Liver (tissue), 9 donors: ENCODE measurements around the gene SMIM29. TPM values are rescaled to one million over a fixed set of nuclear protein-coding genes. Genes with fewer than 3 reads are reported as not detected.

Source experiments
- DNase-seq: peaks from one replicate; pipeline ENCODE4 v3.0.0-alpha.2; 2017; ENCODE audit warnings: low spot score
- H3K27ac ChIP-seq, 2 donors: one replicate each; pipeline ENCODE4 v1.7.0; 2013; ENCODE audit warnings: inconsistent platforms in 2 of 2, low read length in 2 of 2, control low read depth in 1 of 2, low read depth in 1 of 2, mild to moderate bottlenecking in 1 of 2
- H3K27me3 ChIP-seq, 4 donors: one replicate each; pipeline versions ENCODE4 v1.6.1 to v1.7.0; 2013; ENCODE audit warnings: low read length in 3 of 4, inconsistent platforms in 1 of 4, mild to moderate bottlenecking in 1 of 4, moderate library complexity in 1 of 4; ENCODE audit not compliant: control insufficient read depth in 4 of 4, insufficient read depth in 4 of 4
- H3K36me3 ChIP-seq, 4 donors: one replicate each; pipeline versions ENCODE4 v1.6.1 to v1.7.0; 2013; ENCODE audit warnings: low read length in 3 of 4, mild to moderate bottlenecking in 3 of 4, low read depth in 1 of 4, moderate library complexity in 1 of 4; ENCODE audit not compliant: control insufficient read depth in 4 of 4, insufficient read depth in 3 of 4
- H3K4me1 ChIP-seq, 4 donors: one replicate each; pipeline versions ENCODE4 v1.6.1 to v1.7.0; 2013; ENCODE audit warnings: low read length in 3 of 4, mild to moderate bottlenecking in 3 of 4, moderate library complexity in 1 of 4; ENCODE audit not compliant: control insufficient read depth in 4 of 4, insufficient read depth in 4 of 4
- H3K4me3 ChIP-seq, 3 donors: one replicate each; pipeline versions ENCODE4 v1.6.1 to v1.7.0; 2013; ENCODE audit warnings: low read length in 3 of 3, control low read depth in 1 of 3, low read depth in 1 of 3, mild to moderate bottlenecking in 1 of 3
- H3K9ac ChIP-seq, 2 donors: one replicate each; pipeline ENCODE4 v1.7.0; 2013; ENCODE audit warnings: low read length in 2 of 2, mild to moderate bottlenecking in 2 of 2, moderate library complexity in 2 of 2, control low read depth in 1 of 2, low read depth in 1 of 2
- H3K9me3 ChIP-seq, 4 donors: one replicate each; pipeline versions ENCODE4 v1.6.1 to v1.7.0; 2013; ENCODE audit warnings: low read length in 3 of 4; ENCODE audit not compliant: control insufficient read depth in 4 of 4
- CTCF ChIP-seq: fragments of 150-350 bp; IDR thresholded peaks from 2 replicates; pipeline ENCODE4 v1.5.1; 2017; ENCODE audit warnings: improper control_type of control experiment, low read depth, low read length; ENCODE audit not compliant: missing input control
- EGR1 ChIP-seq, 2 donors: IDR thresholded peaks; 2 replicates each; pipeline ENCODE4 v1.6.1; 2016 to 2018; ENCODE audit warnings: antibody characterized with exemption in 2 of 2, low read depth in 2 of 2
- FOXA2 ChIP-seq: IDR thresholded peaks from 2 replicates; pipeline ENCODE4 v1.6.1; 2016; ENCODE audit warnings: antibody characterized with exemption
- GABPA ChIP-seq, 2 donors: IDR thresholded peaks in 1 of 2; conservative IDR thresholded peaks in 1 of 2; 2 replicates each; pipeline ENCODE4 v1.6.1; 2016; ENCODE audit warnings: antibody characterized with exemption in 2 of 2, mild to moderate bottlenecking in 1 of 2, moderate library complexity in 1 of 2
- HNF4A ChIP-seq, 2 donors: conservative IDR thresholded peaks; 2 replicates each; pipeline ENCODE4 v1.6.1; 2016; ENCODE audit warnings: antibody characterized with exemption in 2 of 2, mild to moderate bottlenecking in 2 of 2
- HNF4G ChIP-seq: IDR thresholded peaks from 2 replicates; pipeline ENCODE4 v1.6.1; 2016; ENCODE audit warnings: antibody characterized with exemption
- JUND ChIP-seq, 2 donors: IDR thresholded peaks; 2 replicates each; pipeline ENCODE4 v1.6.1; 2016; ENCODE audit warnings: antibody characterized with exemption in 2 of 2
- NR2F2 ChIP-seq: IDR thresholded peaks from 2 replicates; pipeline ENCODE4 v1.6.1; 2016; ENCODE audit warnings: antibody characterized with exemption
- RAD21 ChIP-seq, 2 donors: IDR thresholded peaks; 2 replicates each; pipeline ENCODE4 v1.6.1; 2016; ENCODE audit warnings: antibody characterized with exemption in 2 of 2, mild to moderate bottlenecking in 2 of 2
- REST ChIP-seq: IDR thresholded peaks from 2 replicates; pipeline ENCODE4 v1.6.1; 2016; ENCODE audit warnings: antibody characterized with exemption, mild to moderate bottlenecking
- TAF1 ChIP-seq: conservative IDR thresholded peaks from 2 replicates; pipeline ENCODE4 v1.6.1; 2016; ENCODE audit warnings: antibody characterized with exemption, mild to moderate bottlenecking
- YY1 ChIP-seq: IDR thresholded peaks from 2 replicates; pipeline ENCODE4 v1.6.1; 2016; ENCODE audit warnings: antibody characterized with exemption, mild to moderate bottlenecking
- ZBTB33 ChIP-seq: IDR thresholded peaks from 2 replicates; pipeline ENCODE4 v1.6.1; 2016; ENCODE audit warnings: antibody characterized with exemption
- WGBS: extraction: QIAGEN DNeasy Blood & Tissue Kit; methylation state at CpG from one replicate; pipeline ENCODE4 v1.1.7; 2013; 5-methylcytosine and 5-hydroxymethylcytosine counted together
- polyA plus RNA-seq, 2 donors: library from polyadenylated mRNA; stranded (reverse) in 1 of 2; unstranded in 1 of 2; fragments of 200-250 nt in 1 of 2; fragments of >200 nt in 1 of 2; fragmentation: Nextera tagmentation in 1 of 2; extraction: Ambion mirVana in 1 of 2; gene quantifications; one replicate each; pipeline versions ENCODE4 v1.2.1 to v1.2.3, GENCODE V29; 2013 to 2015
- total RNA-seq, 2 donors: library from RNA; depleted of rRNA; stranded (reverse); fragments of >200 nt; gene quantifications; one replicate each; pipeline ENCODE4 v1.2.3, GENCODE V29; 2014
- TF ChIP-seq, protein P1 (sequence below): IDR thresholded peaks from 2 replicates; pipeline ENCODE4 v1.6.1; 2016; ENCODE audit warnings: antibody characterized with exemption
- donor health status: healthy.
- donor health status: healthy.
- donor health status: healthy.
- donor health status: healthy.
- donor health status: healthy.

The SMIM29 gene
- total and polyA plus RNA-seq, 4 donors: 2.4 to 11.3 (median 6.7) TPM

DNA sequence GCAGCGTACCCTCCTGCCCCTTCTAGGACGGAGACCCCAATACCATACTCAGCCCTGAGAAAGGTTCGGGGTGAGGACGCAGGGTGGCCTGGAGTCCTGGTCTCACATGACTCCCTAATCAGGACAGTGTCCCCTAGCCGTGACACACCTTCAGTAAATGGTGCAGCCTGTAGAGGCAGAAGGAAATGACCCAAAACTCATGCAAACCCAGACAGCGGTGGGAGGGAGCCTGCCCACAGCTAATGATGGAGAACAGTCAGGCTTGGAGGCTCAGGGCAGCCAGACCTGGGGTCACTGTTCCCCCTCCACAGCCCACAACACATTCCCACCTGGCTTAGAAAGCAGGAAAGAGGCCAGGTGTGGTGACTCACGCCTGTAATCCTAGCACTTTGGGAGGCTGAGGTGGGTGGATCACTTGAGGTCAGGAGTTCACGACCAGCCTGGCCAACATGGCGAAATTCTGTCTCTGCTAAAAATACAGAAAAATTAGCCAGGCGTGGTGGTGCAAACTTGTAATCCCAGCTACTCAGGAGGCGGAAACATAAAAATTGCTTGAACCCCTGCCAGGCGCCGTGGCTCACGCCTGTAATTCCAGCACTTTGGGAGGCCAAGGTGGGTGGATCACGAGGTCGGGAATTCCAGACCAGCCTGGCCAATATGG is 20.9 kb downstream of the SMIM29 start:
- Histone ChIP-seq H3K4me3 (no peak overlapping the region), H3K4me1 (peaks cover 2 to 16% (median 9%) of the 10 kb centered on the region in 4 donors), H3K9me3 (no peaks in the 10 kb centered on the region), H3K36me3 (no peaks in the 10 kb centered on the region), H3K27ac (no peak overlapping the region), H3K27me3 (no peaks in the 10 kb centered on the region), H3K9ac (no peak overlapping the region)
- TF ChIP-seq CTCF: no peak
- no peak for TF ChIP-seq EGR1 (IDR thresholded peaks at IDR 0.05; ENCODE audit: low read depth in 2 of 2)
- no peak for TF ChIP-seq REST
- TF ChIP-seq, protein P1, sequence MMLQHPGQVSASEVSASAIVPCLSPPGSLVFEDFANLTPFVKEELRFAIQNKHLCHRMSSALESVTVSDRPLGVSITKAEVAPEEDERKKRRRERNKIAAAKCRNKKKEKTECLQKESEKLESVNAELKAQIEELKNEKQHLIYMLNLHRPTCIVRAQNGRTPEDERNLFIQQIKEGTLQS: no peak
- TF ChIP-seq FOXA2: no peak
- TF ChIP-seq ZBTB33: no peak
- no peak for TF ChIP-seq HNF4G
- no peak for TF ChIP-seq RAD21 (IDR thresholded peaks at IDR 0.05)
- no peak for TF ChIP-seq JUND (IDR thresholded peaks at IDR 0.05)
- no peak for TF ChIP-seq NR2F2
- no peak for TF ChIP-seq TAF1
- TF ChIP-seq YY1: no peak
- TF ChIP-seq GABPA (IDR thresholded peaks at IDR 0.05 in 1 of 2, conservative IDR thresholded peaks at IDR 0.05 in 1 of 2): no peak
- TF ChIP-seq HNF4A (conservative IDR thresholded peaks at IDR 0.05): no peak
- WGBS: 91% methylated on average over 16 of the region's 16 CpGs
- DNase-seq: no peak
